GM21825 (cell line): ENCODE measurements around the gene GAS6.
"Not testable (repeated sequence)": the region's sequence is repeated elsewhere in the genome, so short reads cannot be mapped to it uniquely, and the experiment has no call there.

Experiments
- ATAC-seq: cut with Tn5 transposase; IDR thresholded peaks from one replicate; pipeline ENCODE4 v1.9.1; 2021; ENCODE audit warnings: mild to moderate bottlenecking, moderate library complexity; ENCODE audit not compliant: unreplicated experiment

GAS6 gene

DNA sequence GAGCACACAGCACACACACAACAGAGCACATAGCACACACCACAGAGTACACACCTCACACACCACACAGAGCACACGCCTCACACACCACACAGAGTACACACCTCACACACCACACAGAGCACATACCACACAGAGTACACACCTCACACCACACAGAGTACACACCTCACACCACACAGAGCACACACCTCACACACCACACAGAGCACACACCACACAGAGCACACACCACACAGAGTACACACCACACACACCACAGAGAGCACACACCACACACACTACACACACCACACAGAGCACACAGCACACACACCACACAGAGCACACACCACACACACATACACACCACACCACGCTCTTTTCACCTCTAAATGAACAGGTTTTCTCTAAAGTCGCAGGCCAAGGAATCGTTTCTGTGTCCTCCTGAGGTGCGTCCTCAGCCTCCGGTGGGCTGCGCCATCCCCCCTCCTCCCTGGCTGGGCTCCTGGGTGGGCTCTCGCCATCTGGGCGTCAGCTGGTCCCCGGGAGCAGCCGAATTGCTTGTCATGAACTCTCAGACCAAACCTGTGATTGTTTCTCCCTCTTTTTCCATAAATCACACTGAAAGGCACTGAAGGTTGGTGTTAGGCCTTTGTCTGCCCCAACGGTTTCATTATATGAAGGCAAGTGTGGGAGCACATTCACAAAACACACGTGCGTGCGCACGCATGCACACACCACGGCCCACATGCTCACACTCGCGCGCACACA lies 67.5 kb downstream of the GAS6 start:
- no peak for ATAC-seq

DNA sequence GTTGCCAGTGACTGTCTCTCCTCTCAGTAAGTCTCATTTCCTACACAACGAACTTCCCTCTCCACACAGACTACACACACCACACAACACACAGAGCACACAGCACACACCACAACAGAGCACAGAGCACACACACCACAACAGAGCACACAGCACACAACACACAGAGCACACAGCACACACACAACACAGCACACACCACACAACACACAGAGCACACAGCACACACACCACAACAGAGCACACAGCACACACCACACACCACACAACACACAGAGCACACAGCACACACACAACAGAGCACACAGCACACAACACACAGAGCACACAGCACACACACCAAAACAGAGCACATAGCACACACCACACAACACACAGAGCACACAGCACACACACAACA lies 68.5 kb downstream of the GAS6 start:
- not testable (repeated sequence) for ATAC-seq

DNA sequence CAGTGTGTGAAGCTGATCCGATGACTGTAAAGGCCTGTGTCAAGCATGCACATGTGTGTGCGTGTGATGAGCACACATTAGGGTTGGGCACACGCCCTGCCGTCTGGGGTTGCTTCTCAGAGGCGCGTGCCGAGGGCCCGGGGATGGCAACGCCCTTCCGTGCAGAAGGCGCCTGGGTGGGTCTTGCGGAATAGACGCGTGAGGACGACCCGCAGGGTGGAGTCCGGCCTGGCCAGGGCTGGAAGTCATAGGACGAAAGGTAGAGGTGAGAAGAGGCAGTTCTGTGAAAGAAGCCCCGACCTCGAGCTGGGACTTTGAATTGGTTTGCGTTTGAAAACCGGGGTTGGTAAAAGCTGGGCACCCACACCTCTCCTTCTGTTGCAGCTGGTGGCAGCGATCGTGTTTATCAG lies 69.1 kb downstream of the GAS6 start:
- no peak for ATAC-seq

DNA sequence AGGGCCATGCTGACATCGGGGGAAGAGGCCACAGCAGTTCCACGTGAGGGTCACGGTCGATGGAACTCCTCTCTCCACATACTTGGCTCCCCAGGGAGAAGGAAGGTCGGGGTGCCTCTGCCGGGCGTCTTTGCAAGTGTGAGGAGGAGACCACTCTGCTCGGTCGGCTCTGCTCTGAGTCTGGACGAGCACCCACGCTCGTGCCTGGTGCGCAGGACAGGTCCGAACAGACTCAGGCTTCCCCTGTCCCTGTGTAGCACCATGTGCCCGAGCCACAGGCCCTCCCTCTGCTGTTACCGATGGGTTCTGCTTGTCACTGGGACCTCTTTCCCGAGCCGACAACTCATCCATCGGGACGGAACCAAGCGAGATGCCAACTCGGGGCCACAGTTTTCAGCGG lies 69.8 kb downstream of the GAS6 start:
- ATAC-seq, result no peak

DNA sequence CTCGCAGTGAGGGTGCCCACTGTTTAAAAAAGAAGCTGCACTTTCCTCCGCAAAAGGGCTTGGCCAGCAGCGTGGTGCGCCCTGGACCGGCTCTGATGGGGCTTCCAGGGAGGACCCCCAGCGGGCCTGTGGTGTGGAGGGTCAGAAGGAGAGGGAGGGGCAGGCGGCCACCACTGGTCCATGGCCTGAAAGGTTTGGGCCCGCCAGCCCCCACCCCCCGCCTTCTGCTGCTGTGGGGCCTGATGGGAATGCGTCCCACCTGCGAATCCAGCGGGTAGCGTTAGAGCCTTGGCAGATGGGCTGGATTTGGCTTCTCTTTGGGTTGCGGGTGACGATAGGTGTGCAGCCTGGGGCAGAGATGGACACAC lies 70.2 kb downstream of the GAS6 start:
- no peak for ATAC-seq

DNA sequence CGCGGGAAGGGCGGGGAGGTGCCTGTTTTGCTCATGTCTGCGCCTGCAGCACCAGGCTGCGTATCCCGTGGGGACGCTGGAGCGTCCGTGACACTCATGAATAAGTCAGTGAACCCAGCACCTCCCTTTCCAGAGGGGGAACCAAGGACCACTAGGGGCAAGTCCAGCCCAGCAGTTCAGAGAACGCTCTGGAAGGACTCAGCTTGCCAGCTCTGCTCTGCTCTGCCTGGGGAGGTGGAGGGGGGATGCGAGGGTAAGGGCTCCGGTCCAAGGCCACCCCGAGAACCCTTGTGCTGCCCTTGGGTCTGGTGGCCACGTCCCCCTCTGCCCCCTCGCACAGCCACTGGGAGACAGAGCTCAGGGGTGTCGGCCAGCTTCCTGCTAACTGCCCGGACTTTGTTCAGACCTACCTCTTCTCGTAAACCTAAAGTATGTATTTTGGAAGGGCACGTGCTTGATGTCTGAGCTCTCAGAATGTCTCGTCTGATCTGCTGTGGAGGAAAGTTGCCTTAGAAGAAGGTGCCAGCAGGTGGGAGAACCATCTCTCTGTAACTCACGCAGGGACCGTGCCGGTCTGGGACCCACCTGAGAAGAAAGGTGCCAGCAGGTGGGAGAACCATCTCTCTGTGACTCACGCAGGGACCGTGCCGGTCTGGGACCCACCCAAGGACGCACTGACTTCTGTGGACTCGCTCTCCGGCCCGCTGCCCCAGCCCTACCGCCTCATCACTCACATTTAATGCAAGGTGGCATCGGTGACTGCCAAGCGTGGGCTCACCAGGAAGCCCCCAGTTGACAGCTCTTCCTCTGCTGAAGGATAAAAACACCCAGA lies 70.8 kb downstream of the GAS6 start:
- no peak for ATAC-seq

DNA sequence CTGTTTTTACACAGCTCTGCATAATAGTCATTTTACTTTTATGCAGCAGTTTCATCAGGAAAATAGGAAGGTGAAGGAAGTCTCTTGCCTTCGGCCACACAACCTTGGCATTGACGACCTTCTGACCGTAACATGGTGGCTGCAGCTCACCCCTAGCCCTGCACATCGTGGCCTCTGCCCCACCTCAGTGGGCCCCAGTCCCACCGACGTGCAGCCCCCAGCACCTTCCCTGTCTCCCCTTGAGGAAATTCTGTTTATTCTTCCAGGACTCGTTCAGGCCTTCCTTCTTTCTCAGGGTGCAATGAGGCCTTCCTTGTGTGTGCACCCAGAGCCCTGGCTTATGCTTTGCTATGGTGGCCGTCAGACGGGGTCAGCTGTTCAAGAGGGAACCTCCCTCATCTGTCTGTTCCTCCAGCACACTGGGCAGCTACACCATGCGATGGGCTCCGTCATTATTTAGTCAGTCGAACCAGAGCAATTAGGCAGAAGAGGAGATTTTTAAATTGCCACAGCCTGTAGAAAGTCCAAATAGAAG lies 71.6 kb downstream of the GAS6 start:
- ATAC-seq, result no peak

DNA sequence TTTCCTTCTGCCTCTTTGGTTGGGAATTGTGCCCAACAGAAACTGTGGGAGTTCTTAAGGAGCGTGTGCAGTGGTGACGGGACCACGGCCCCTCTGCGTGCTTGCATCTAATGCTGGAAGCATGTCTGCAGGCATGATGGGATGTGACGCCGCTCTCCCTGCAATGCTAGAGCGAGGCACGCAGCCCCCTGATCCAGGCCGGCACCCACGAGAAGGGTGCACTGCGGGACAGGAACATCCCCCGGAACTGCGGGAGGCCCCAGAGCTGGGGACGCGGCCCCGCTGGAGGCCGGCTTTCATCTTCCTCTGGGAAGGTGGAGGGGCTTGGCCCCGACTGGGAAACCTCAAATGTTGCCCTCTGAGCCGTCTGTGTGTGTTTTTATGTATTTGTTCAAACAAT lies 72.1 kb downstream of the GAS6 start:
- ATAC-seq, result no peak

DNA sequence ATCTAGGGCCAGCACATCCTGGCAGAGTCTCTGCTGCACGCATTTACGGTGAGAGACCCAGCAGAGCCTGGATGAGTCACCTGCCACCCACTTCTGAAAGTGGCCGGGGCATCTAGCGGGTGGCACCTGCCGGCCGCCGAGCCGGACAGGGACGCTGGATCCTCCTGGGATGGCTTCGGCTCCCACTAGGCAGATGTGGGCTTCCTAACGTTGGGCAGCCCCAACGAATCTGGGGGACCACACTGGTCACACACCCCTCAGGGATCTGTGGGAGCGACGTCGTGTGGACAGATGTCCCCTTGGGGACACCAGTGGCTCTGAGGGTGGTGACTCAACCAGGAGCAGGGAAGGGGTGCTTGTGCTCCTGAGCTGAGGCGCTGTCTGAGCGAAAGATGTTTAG lies 72.7 kb downstream of the GAS6 start:
- no peak for ATAC-seq

DNA sequence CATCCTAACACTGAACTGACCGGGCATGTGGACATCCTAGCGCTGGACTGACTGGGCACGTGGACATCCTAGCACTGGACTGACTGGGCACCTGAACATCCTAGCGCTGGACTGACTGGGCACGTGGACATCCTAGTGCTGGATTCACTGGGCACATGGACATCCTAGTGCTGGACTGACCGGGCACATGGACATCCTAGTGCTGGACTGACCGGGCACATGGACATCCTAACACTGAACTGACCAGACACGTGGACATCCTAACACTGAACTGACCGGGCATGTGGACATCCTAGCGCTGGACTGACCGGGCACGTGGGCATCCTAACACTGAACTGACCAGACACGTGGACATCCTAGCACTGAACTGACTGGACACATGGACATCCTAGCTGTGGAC lies 73.9 kb downstream of the GAS6 start:
- not testable (repeated sequence) for ATAC-seq

DNA sequence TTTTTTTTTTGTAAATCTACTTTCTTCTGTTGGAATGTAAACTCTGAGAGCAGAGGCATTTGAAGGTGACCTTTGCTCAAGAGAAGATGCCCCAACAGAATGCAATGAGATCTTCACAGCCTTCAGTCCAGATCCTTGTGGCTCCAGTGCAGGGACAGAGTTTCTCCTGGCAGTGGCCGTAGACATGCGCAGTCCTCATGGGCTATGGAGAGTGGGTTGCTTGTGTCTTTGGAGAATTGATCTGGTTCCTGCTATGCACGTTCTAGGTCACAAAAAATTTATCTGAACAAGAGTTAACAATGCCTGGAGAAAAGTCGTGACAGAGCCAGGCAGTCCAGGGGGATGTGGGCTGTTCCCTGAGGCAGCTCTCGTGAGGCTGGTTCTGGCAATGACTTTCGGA lies 74.7 kb downstream of the GAS6 start:
- no peak for ATAC-seq

DNA sequence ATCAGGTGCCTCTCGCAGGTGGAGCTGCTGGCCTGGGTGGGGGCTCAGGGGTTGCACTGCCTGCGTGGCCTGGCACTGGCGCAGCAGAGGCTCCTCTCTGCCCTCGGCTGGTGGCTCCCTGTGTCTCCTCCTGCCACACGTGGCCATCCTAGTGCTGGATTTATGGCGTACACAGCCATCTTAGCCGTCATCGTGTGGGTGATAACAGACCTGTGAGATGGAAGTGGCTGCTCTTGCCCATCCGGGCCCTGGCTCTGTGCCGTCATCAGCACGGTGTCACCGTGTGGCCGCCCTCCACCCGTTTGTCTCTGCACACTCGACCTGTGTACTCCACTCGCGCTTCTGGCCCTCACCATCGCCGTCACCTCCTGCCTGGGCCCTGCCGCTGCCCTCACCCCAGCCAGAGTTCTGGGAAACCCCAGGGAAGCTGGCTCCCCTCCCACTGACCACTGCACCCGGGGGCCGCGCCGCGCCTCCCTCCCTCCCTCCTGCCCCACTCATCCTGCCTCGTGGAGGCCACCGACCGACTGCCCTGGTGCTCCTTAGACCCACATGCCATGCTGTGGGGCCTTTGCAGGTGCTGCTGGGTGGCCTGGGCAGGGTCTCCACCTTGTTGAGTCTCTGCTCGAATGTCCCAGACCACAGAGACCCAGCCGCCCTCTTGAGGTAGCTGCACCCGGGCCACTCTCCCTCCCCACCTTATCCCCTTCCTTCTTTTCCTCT lies 75.3 kb downstream of the GAS6 start:
- ATAC-seq, result no peak

DNA sequence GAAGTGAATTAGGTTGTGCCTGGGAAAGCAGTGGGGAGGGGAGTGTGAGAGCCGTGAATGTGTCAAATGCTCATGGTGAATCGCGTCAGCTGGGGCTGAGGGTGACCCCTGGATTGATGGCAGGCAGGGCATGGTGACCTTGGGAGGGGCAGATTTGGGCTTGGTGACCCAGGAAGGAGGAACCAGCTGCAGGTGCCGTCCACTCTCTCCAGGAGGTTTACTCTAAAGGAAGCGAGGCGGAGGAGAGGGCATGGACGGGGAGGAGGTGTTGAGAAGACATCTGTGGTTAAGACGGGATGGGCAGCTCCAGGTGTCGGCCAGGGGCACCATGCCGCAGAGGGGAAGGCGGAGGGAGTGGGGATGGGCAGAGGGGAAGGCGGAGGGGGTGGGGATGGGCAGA lies 76.2 kb downstream of the GAS6 start:
- ATAC-seq, result no peak

DNA sequence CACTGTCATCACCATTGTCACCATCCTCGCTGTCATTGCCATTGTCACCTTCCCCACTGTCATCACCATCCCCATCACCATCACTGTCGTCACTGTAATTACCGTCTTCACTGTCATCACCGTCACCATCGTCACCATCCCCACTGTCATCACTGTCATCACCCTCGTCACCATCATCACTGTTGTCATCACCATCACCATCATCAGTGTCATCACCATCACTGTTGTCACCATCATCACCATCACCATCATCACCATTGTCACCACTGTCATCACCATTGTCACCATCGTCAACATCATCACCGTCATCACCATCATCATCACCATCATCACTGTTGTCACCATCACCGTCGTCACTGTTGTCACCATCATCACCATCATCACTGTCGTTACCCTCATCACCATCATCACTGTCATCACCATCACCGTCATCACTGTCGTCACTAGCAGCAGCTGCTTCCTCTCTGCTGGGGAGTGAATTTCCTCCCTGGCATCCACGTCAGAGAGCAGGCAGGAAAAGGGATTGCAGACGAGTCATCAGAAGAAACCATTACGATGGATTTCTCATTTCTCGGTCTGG lies 77.5 kb downstream of the GAS6 start:
- no peak for ATAC-seq

DNA sequence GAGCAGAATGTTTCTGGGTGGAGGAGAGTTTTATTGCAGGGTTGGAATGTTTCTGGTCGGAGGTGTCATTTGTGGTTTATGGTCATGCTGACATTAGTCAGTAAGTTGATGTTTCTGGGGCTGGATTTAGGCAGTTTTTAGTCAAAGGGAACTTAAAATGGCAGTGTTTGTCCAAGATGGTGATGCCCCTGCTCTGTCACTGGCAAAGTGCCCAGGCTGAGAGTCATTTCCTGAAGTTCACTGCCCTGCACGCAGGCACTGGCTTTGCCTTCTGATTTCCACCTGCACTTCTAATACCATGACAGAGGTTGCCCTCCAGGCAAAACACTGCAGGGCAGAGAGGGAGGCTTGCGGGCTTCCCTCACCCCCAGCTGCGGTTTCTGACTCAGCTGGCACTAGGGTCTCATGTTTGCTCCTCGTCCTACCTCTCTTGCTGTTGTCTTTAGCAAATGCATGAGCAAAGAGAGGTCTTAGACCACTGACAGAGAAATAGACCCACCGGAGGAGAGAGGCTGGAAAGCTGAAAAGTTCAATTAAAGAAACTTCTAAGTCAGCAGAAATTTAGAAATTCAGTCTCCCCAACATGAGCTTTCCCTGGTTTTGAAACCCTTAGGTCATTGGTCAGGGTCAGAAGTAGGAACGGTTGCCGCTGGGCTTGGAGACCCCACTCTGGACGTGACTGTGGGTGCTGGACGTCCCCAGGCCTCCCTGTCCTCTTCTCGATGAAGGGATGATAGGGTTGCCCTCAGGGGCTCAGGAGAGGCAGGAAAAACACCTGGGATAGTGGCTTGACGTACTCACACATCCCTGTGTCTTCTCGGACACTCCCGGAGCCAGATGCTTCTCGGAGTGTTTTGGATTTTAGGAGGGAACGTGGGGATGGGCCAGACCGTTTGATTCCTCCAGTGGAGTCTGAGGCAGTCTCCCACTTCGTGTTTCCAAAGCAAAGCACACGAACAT lies 78.5 kb downstream of the GAS6 start:
- ATAC-seq, result no peak

DNA sequence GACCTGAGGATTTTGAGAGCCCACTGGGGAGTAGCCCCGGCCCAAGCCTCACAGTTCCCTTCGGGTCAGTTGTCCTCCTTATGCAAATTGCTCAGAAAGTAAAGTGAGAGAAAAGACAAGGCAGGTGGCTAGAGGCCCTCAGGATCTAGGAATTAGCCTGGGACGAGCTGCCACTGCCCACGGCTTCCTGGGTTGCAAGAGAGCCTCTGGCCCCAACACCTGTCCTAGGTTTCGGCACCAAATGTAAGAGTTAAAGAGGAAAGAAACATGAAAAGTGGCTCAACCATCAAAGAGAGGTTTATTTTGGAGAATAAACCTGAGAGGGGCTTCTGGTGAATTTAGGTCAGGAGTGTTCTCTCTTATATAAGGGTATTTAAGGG lies 79.2 kb downstream of the GAS6 start:
- no peak for ATAC-seq

DNA sequence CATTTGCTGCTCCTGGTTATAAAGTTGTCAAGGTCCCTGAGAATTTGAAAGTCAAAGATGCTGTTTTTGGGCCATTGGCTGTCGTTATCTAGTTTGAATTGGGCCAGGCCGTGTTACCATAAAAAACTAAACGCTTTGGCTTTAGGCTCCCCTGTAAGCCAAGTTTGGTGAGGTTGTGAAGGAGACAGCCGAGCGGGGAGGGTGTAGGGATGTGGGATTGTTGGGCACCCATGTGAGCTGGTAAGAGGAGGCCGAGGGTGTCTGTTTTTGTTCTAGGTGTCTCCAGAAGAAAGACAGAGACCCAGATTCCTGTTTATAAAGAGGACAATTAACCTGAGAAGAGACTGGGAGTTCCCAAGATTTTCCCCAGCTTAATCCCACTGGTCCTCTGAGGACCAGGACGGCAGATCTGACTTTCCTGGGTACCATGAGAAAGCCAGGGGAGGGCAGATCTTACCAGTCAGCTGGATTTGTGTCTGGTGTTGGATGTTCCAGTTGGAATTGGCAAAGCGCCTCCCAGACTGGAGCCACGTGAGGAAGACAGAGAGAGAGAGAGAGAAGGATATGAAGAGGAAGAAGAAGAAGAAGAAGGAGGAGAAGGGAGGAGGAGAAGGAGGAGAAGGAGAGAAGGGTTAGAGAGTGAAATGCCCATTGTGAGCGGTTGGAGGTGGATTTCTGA lies 79.8 kb downstream of the GAS6 start:
- ATAC-seq, result no peak

DNA sequence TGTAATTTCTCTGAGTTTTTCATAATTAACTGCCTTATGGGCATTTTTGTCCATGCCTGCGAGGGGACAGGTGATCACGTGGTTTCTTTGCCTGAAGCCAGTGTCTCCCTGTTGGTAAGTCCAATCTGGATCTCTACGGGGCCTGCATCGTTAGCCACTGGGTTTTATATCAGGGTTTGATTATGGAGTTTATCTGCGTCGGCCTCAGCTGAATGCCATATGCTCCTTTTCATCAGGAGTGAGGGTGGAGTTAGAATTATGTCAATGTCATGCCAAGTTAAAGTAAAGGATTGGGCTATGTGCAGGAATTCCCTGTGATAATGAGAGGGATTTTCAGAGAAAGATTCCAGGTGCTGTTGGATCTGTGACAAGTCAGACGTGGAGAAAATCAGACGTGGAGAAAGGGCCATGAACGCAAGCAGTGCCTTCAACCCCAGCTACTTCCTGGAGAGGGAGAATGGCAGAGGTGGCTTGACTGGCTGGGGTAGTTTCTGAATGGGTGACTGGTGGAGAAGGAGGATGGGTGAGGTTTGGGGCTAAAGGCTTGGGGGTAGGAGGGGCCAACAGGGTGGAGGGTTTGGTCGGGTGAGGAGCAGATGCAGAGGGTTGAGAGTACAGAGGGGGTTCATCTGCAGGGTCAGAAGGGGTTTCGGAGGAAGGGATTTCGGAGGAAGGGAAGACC lies 80.5 kb downstream of the GAS6 start:
- ATAC-seq, result no peak

DNA sequence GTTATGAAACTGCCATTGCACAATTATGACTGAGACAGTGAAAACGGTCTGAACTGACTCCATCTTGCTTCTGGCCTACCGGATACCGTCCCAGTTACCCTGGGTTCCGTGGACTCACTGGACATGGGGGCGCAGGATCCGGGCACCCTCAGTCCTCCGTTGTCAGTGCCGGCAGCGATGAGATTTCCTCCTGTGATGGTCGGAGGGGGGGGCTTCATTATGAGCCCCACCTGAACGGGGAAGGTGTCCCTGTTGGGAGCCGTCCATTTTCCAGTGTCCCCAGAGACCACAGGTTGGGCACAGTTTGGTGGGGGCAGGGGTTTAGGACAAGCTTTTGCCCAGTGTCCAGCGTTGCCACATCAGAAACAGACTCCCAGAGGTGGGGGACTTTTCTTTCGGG lies 81.4 kb downstream of the GAS6 start:
- no peak for ATAC-seq
